Vagina (tissue), 2 donors: Measurements from ENCODE around the gene C10orf95. TPM values are rescaled to one million over a fixed set of nuclear protein-coding genes. Genes with fewer than 3 reads are reported as not detected.

ENCODE experiments used
- DNase-seq, 2 donors: peaks; one replicate each; pipeline ENCODE4 v3.0.0-alpha.2; 2017; ENCODE audit errors: extremely low spot score in 2 of 2
- H3K27ac ChIP-seq: fragments of 200-600 bp; sonication (generic); one replicate; pipeline ENCODE4 v1.5.1; 2019
- H3K27me3 ChIP-seq: fragments of 200-600 bp; sonication (generic); one replicate; pipeline ENCODE4 v1.5.1; 2019
- H3K36me3 ChIP-seq, 2 donors: fragments of 200-600 bp; sonication (generic); one replicate each; pipeline ENCODE4 v1.5.1; 2017 to 2019
- H3K4me1 ChIP-seq: fragments of 200-600 bp; sonication (generic); one replicate; pipeline ENCODE4 v1.5.1; 2019
- H3K4me3 ChIP-seq, 2 donors: fragments of 200-600 bp; sonication (generic); 1 replicate in 1 of 2; 2 replicates in 1 of 2; pipeline ENCODE4 v1.5.1; 2016 to 2019
- H3K9me3 ChIP-seq: fragments of 200-600 bp; sonication (generic); one replicate; pipeline ENCODE4 v1.5.1; 2019
- CTCF ChIP-seq, 3 experiments: fragments of 450-650 bp in 2 of 3; fragments of 200-600 bp in 1 of 3; sonication (generic) in 1 of 3; IDR thresholded peaks; one replicate each; pipeline ENCODE4 v1.5.1; 2017 to 2019; ENCODE audit warnings: antibody characterized with exemption in 3 of 3, mild to moderate bottlenecking in 2 of 3, moderate library complexity in 2 of 3
- POLR2A ChIP-seq, 2 donors: fragments of 450-650 bp; IDR thresholded peaks; one replicate each; pipeline ENCODE4 v1.6.1; 2017; ENCODE audit warnings: antibody characterized with exemption in 2 of 2, mild to moderate bottlenecking in 2 of 2, moderate library complexity in 2 of 2
- POLR2AphosphoS5 ChIP-seq, 2 donors: sonication (generic); formaldehyde crosslinking; IDR thresholded peaks; one replicate each; pipeline ENCODE4 v1.9.0; 2017; ENCODE audit warnings: antibody characterized with exemption in 2 of 2, mild to moderate bottlenecking in 2 of 2, low read depth in 1 of 2; ENCODE audit not compliant: insufficient read depth in 1 of 2
- intact Hi-C: fragments of 100-400 bp; cut with DNase I; formaldehyde crosslinking; loops from one replicate; pipeline ENCODE4 v1.15.1; 2023
- total RNA-seq: library from RNA; depleted of rRNA; stranded (reverse); fragments of >200 nt; gene quantifications from one replicate; pipeline ENCODE4 v1.2.3, GENCODE V29; 2016

Gene C10orf95
- total RNA-seq, 1 donor from 2014 or later = not detected

GRCh38 chr10:102492344-102492939 is 41.1 kb upstream of the C10orf95 start:
- H3K4me3 ChIP-seq = no peak overlapping the region
- intact Hi-C loops = no loop called here
- TF ChIP-seq POLR2AphosphoS5 (IDR thresholded peaks at IDR 0.05; ENCODE audit: insufficient read depth in 1 of 2, low read depth in 1 of 2) = no peak
- no peak for TF ChIP-seq CTCF (IDR thresholded peaks at IDR 0.05)
- no peak for TF ChIP-seq POLR2A (IDR thresholded peaks at IDR 0.05)
- peaks cover 33% of the 10 kb centered on the region for H3K4me1 ChIP-seq
- DNase-seq = no peak
- H3K36me3 ChIP-seq = peaks cover 0 to 29% of the 10 kb centered on the region in 2 donors
- H3K27me3 ChIP-seq = no peaks in the 10 kb centered on the region
- no peaks in the 10 kb centered on the region for H3K9me3 ChIP-seq
- H3K27ac ChIP-seq = peak overlapping the region; percentile 18

- no peaks in the 10 kb centered on the region for H3K27me3 ChIP-seq
- peaks cover 33% of the 10 kb centered on the region for H3K4me1 ChIP-seq
- DNase-seq = no peak
- H3K27ac ChIP-seq = no peak overlapping the region
- H3K9me3 ChIP-seq = no peaks in the 10 kb centered on the region
- H3K4me3 ChIP-seq = no peak overlapping the region
- peaks cover 0 to 42% of the 10 kb centered on the region in 2 donors for H3K36me3 ChIP-seq
- no peak for TF ChIP-seq CTCF (IDR thresholded peaks at IDR 0.05)
- intact Hi-C loops = no loop called here
Observed at GRCh38 chr10:102491136-102491535, 39.8 kb upstream of the C10orf95 start.

DNA sequence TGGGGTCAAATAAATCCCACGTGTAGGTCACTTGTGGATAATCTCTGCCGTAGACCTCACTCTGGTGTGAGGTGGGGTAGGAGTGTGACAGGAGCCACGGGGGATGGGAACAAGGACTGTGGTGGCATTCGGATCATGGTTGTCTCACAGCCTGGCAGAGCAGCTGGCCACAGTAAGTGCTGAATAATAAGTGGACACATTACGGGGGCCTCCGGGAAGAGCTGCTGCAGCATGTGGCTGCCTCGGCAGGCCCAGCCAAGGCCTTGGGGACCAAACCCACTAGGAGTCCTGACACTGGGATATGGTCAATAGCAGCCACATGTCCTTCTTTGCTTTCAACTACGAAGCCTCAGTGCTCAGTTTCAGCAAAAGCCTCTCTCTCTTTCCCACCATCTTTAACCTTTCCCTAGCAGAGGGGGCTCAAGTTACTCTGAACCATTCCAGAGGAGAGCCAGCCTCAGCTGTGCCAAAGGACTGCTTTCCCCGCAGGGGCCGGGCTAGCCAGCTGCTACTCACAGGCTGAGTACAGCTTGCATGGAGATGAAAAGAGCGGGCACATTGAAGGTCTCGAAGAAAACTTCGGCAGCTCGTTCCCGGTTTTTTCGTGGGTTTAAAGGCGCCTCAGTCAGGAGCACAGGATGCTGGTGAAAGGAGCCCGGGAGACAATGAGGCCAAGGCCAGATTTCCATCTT is 33.9 kb upstream of the C10orf95 start:
- intact Hi-C loops = no loop called here
- H3K4me3 ChIP-seq = no peak overlapping the region
- TF ChIP-seq POLR2AphosphoS5 (IDR thresholded peaks at IDR 0.05; ENCODE audit: insufficient read depth in 1 of 2, low read depth in 1 of 2) (no peak), POLR2A (IDR thresholded peaks at IDR 0.05) (no peak), CTCF (IDR thresholded peaks at IDR 0.05) (no peak)
- no peak for DNase-seq
- no peaks in the 10 kb centered on the region for H3K27me3 ChIP-seq
- no peaks in the 10 kb centered on the region for H3K9me3 ChIP-seq
- peaks cover 4 to 100% of the 10 kb centered on the region in 2 donors for H3K36me3 ChIP-seq
- no peak overlapping the region for H3K27ac ChIP-seq
- no peaks in the 10 kb centered on the region for H3K4me1 ChIP-seq

DNA sequence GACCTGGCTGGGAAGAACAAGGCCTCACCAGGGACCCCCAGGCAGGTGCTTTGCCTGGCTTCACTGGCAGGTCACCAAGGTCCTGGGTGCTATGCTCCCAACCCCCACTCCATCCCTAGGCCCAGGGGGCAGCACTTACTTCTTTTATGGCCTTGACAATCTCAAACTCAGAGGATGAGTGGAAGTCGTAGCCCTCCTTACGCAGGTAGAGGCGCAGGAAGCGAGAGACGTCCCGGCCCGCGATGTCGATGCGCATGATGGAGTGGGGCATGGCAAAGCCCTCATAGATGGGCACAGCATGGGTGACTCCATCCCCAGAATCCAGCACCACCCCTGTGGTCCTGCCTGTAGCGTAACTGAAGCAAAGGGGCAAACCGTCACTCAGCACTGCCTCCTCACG is 32.7 kb upstream of the C10orf95 start:
- Histone ChIP-seq H3K27ac (no peak overlapping the region), H3K36me3 (peaks cover 4 to 89% of the 10 kb centered on the region in 2 donors), H3K4me1 (no peaks in the 10 kb centered on the region), H3K27me3 (no peaks in the 10 kb centered on the region), H3K4me3 (no peak overlapping the region), H3K9me3 (no peaks in the 10 kb centered on the region)
- TF ChIP-seq CTCF (IDR thresholded peaks at IDR 0.05) (no peak), POLR2A (IDR thresholded peaks at IDR 0.05) (no peak), POLR2AphosphoS5 (IDR thresholded peaks at IDR 0.05; ENCODE audit: insufficient read depth in 1 of 2, low read depth in 1 of 2) (no peak)
- intact Hi-C loops = loop anchor here (5.0 kb wide), 1 partner anchor 87 kb away; the partner anchor contains the start of gene NFKB2
- DNase-seq = no peak

DNA sequence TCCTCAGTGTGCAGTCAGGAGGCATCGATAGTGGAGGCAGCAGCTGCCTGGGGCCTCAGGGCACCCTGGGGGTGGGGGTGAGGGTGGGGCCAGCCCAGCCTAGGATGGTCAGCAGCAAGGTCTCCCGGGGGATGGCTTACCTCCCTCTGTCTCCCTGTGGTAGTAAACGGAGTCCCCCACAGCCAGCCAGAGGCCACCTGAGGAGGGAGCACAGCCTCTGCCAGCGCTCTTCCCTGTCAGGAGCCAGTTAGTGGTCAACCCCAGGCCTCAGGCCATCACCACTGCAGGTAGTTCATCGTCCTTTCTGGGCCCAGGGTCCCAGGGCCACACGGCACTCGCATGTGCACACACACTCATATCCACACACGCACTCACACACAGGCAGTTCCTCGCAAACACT is 29.1 kb upstream of the C10orf95 start:
- DNase-seq = no peak
- Histone ChIP-seq H3K36me3 (peaks cover 4 to 53% of the 10 kb centered on the region in 2 donors), H3K27me3 (no peaks in the 10 kb centered on the region), H3K27ac (no peak overlapping the region), H3K4me3 (no peak overlapping the region), H3K9me3 (no peaks in the 10 kb centered on the region), H3K4me1 (no peaks in the 10 kb centered on the region)
- TF ChIP-seq POLR2AphosphoS5 (IDR thresholded peaks at IDR 0.05; ENCODE audit: insufficient read depth in 1 of 2, low read depth in 1 of 2) (peak in 1 of 2 donors; percentile 13), POLR2A (IDR thresholded peaks at IDR 0.05) (no peak), CTCF (IDR thresholded peaks at IDR 0.05) (no peak)
- intact Hi-C loops = loop anchor here (5.0 kb wide), 1 partner anchor 83 kb away; the partner anchor contains the start of gene NFKB2
